GM23248 (cell line): Measurements from ENCODE around the gene BNIP3. TPM values are rescaled to one million over a fixed set of nuclear protein-coding genes. Genes with fewer than 3 reads are reported as not detected.
A peak's percentile ranks its signal among the peaks of the same experiment; 100 is the strongest.

Experiments used
- DNase-seq: peaks from one replicate; pipeline ENCODE4 v3.0.0-alpha.2; 2015
- H2AFZ ChIP-seq: fragments of 200-600 bp; sonication (generic); 2 replicates; pipeline ENCODE4 v1.6.1; 2016; ENCODE audit warnings: antibody characterized with exemption
- H3F3A ChIP-seq: fragments of 200-600 bp; sonication (generic); 2 replicates; pipeline ENCODE4 v1.6.1; 2016; ENCODE audit warnings: mild to moderate bottlenecking, antibody characterized with exemption, mixed run types; ENCODE audit not compliant: insufficient read depth
- H3K27ac ChIP-seq: fragments of 200-600 bp; sonication (generic); 2 replicates; pipeline ENCODE4 v1.5.1; 2016; ENCODE audit warnings: mild to moderate bottlenecking
- H3K27me3 ChIP-seq: fragments of 200-600 bp; sonication (generic); replicated peaks from 2 replicates; pipeline ENCODE4 v1.6.1; 2016; ENCODE audit warnings: mild to moderate bottlenecking; ENCODE audit not compliant: insufficient read depth
- H3K36me3 ChIP-seq: fragments of 200-600 bp; sonication (generic); 2 replicates; pipeline ENCODE4 v1.6.1; 2016; ENCODE audit warnings: low read depth, mild to moderate bottlenecking
- H3K4me1 ChIP-seq: fragments of 200-600 bp; sonication (generic); 2 replicates; pipeline ENCODE4 v1.6.1; 2016; ENCODE audit warnings: mild to moderate bottlenecking; ENCODE audit not compliant: insufficient read depth
- H3K4me2 ChIP-seq: fragments of 200-600 bp; sonication (generic); one replicate; pipeline ENCODE4 v1.6.1; 2016; ENCODE audit warnings: mild to moderate bottlenecking; ENCODE audit not compliant: unreplicated experiment
- H3K4me3 ChIP-seq: fragments of 200-600 bp; sonication (generic); 2 replicates; pipeline ENCODE4 v1.5.1; 2016; ENCODE audit warnings: mild to moderate bottlenecking
- H3K79me2 ChIP-seq: fragments of 200-600 bp; sonication (generic); 2 replicates; pipeline ENCODE4 v1.6.1; 2016; ENCODE audit warnings: mild to moderate bottlenecking; ENCODE audit not compliant: insufficient read depth
- H3K9ac ChIP-seq: fragments of 200-600 bp; sonication (generic); 2 replicates; pipeline ENCODE4 v1.6.1; 2016; ENCODE audit warnings: mild to moderate bottlenecking
- H3K9me2 ChIP-seq: fragments of 200-600 bp; sonication (generic); 2 replicates; pipeline ENCODE4 v1.6.1; 2016; ENCODE audit warnings: mixed run types, mild to moderate bottlenecking, moderate library complexity; ENCODE audit not compliant: insufficient read depth
- H3K9me3 ChIP-seq: fragments of 200-600 bp; sonication (generic); one replicate; pipeline ENCODE4 v1.6.1; 2017; ENCODE audit warnings: low read depth
- H4K20me1 ChIP-seq: fragments of 200-600 bp; sonication (generic); 2 replicates; pipeline ENCODE4 v1.6.0; 2016; ENCODE audit not compliant: insufficient read depth
- EZH2 ChIP-seq: fragments of 200-600 bp; sonication (generic); IDR thresholded peaks from 2 replicates; pipeline ENCODE4 v1.6.1; 2018; ENCODE audit warnings: antibody characterized with exemption, mild to moderate bottlenecking; ENCODE audit not compliant: insufficient read depth, poor library complexity, severe bottlenecking
- EZH2phosphoT487 ChIP-seq: fragments of 200-600 bp; sonication (generic); IDR thresholded peaks from 2 replicates; pipeline ENCODE4 v1.6.1; 2018; ENCODE audit warnings: antibody characterized with exemption, moderate library complexity, mild to moderate bottlenecking, low read depth; ENCODE audit not compliant: insufficient read depth
- WGBS, 2 experiments: methylation state at CpG; one replicate each; pipeline ENCODE4 v1.1.6; 2015 to 2017; ENCODE audit warnings: low lambda C conversion rate in 2 of 2, low coverage in 1 of 2; ENCODE audit errors: missing lambda C conversion rate in 2 of 2; 5-methylcytosine and 5-hydroxymethylcytosine counted together
- in situ Hi-C: fragments of 300-500 bp; cut with MboI; formaldehyde crosslinking; loops from 2 replicates; pipeline ENCODE4 v1.15.0; 2020
- polyA plus RNA-seq: library from polyadenylated mRNA; unstranded; fragments of >200 nt; fragmentation: Nextera tagmentation; extraction: Ambion mirVana; gene quantifications from 2 replicates; pipeline ENCODE4 v1.2.1, GENCODE V29; 2016
- total RNA-seq: library from RNA; depleted of rRNA; stranded (reverse); fragments of >200 nt; shearing (Covaris generic); gene quantifications from 2 replicates; pipeline ENCODE4 v1.2.3, GENCODE V29; 2014

Gene BNIP3
- total and polyA plus RNA-seq, 2 experiments from 2014 or later = 370 to 423 TPM

DNA sequence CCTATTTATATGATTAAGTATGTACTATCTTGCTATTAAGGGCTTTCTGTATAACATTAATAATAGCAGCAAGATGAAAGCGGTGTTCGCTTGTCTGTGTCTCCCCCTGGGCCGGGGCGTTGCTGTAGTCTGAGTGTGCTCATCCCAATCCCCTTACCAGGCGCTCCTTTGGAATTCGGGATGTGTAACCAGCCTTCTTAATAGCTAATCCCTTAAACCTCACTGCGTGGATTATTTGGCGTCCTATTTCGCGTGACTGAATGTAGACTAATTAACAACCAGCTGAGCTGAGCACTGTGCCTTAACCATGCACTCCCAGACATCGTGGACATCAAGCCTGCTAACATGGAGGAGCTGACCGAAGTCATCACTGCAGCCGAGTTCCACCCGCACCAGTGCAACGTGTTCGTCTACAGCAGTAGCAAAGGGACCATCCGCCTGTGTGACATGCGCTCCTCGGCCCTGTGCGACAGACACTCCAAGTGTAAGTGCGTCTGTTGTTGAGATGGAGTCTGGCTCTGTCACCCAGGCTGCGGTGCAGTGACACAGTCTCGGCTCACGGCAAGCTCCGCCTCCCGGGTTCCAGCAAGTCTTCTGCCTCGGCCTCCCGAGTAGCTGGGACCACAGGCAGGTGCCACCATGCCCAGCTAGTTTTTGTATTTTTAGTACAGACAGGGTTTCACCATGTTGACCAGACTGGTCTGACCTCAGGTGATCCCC is 36.6 kb downstream of the BNIP3 start:
- Histone ChIP-seq H3K9me3 (no peaks in the 10 kb centered on the region), H3K27me3 (no peaks in the 10 kb centered on the region), H3K4me1 (peaks cover 23% of the 10 kb centered on the region), H3K9ac (no peak overlapping the region), H3K4me2 (no peak overlapping the region), H3K27ac (no peak overlapping the region), H3K9me2 (no peaks in the 10 kb centered on the region), H3K79me2 (peaks cover 17% of the 10 kb centered on the region), H2AFZ (no peak overlapping the region), H4K20me1 (no peaks in the 10 kb centered on the region), H3K36me3 (peaks cover 8% of the 10 kb centered on the region; the same call in 1 of the 2 replicates), H3F3A (peaks cover 21% of the 10 kb centered on the region), H3K4me3 (no peak overlapping the region)
- DNase-seq = no peak
- 94 to 96% methylated on average over 28 of the region's 28 CpGs for WGBS, 2 experiments
- in situ Hi-C loops = no loop called here
- TF ChIP-seq EZH2 = no peak
- no peak for TF ChIP-seq EZH2phosphoT487

- Histone ChIP-seq H3F3A (peaks cover 21% of the 10 kb centered on the region), H3K9me3 (no peaks in the 10 kb centered on the region), H3K9me2 (no peaks in the 10 kb centered on the region), H3K4me1 (peaks cover 23% of the 10 kb centered on the region), H3K4me3 (no peak overlapping the region), H3K27me3 (no peaks in the 10 kb centered on the region), H3K9ac (no peak overlapping the region), H2AFZ (no peak overlapping the region), H3K79me2 (peaks cover 23% of the 10 kb centered on the region), H3K4me2 (no peak overlapping the region), H4K20me1 (no peaks in the 10 kb centered on the region), H3K36me3 (peaks cover 8% of the 10 kb centered on the region; the same call in 1 of the 2 replicates), H3K27ac (no peak overlapping the region)
- TF ChIP-seq EZH2phosphoT487 = no peak
- no peak for TF ChIP-seq EZH2
- in situ Hi-C loops = no loop called here
- WGBS, 2 experiments = 82 to 84% methylated on average over 4 of the region's 4 CpGs
- DNase-seq = no peak
These were observed 37.3 kb downstream of the BNIP3 start for GRCh38 chr10:131944412-131944811.

- 70 to 71% methylated on average over 11 of the region's 11 CpGs for WGBS, 2 experiments
- no peak overlapping the region for H3K4me3 ChIP-seq
- H3K4me2 ChIP-seq = no peak overlapping the region
- no peak overlapping the region for H3K9ac ChIP-seq
- H2AFZ ChIP-seq = no peak overlapping the region
- no peaks in the 10 kb centered on the region for H3K9me3 ChIP-seq
- peaks cover 8% of the 10 kb centered on the region; the same call in 1 of the 2 replicates for H3K36me3 ChIP-seq
- H4K20me1 ChIP-seq = no peaks in the 10 kb centered on the region
- no peak overlapping the region for H3K27ac ChIP-seq
- H3F3A ChIP-seq = peaks cover 20% of the 10 kb centered on the region
- peaks cover 20% of the 10 kb centered on the region for H3K4me1 ChIP-seq
- H3K79me2 ChIP-seq = peaks cover 29% of the 10 kb centered on the region
- DNase-seq = peak; percentile 56
- no peaks in the 10 kb centered on the region for H3K27me3 ChIP-seq
- TF ChIP-seq EZH2phosphoT487 = no peak
- TF ChIP-seq EZH2 = no peak
- no peaks in the 10 kb centered on the region for H3K9me2 ChIP-seq
- in situ Hi-C loops = no loop called here
These were observed 38.5 kb downstream of the BNIP3 start for GRCh38 chr10:131943021-131943814.

DNA sequence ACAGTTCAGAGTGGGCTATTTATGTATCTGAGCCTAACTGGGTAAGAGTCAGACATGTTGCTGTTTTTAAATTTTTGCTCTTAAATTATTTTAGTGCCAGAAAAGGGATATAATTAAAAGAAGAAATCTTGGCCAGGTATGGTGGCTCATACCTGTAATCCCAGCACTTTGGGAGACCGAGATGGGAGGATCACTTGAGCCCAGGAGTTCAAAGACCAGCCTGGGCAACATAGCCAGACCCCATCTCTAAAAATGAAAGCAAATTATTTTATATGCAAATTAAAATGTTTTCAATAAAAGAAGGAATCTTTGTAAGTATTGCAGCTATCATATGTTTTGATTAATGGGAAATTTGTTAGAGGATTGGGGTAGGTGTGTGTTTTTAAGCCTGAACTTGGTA is 39.3 kb downstream of the BNIP3 start:
- Histone ChIP-seq H2AFZ (no peak overlapping the region), H3K36me3 (peaks cover 4% of the 10 kb centered on the region; the same call in 1 of the 2 replicates), H3F3A (peaks cover 14% of the 10 kb centered on the region), H3K27ac (no peak overlapping the region), H3K9ac (no peak overlapping the region), H3K79me2 (peaks cover 37% of the 10 kb centered on the region), H3K4me1 (peaks cover 12% of the 10 kb centered on the region; the same call in 1 of the 2 replicates), H3K4me3 (no peak overlapping the region), H3K9me2 (no peaks in the 10 kb centered on the region), H3K9me3 (no peaks in the 10 kb centered on the region), H3K4me2 (no peak overlapping the region), H4K20me1 (no peaks in the 10 kb centered on the region; the same call in 1 of the 2 replicates), H3K27me3 (no peaks in the 10 kb centered on the region)
- in situ Hi-C loops = no loop called here
- WGBS, 2 experiments = 89 to 98% methylated on average over 1 of the region's 1 CpG
- TF ChIP-seq EZH2phosphoT487 (no peak), EZH2 (no peak)
- no peak for DNase-seq
